K562 (cell line): ENCODE data around the gene DPF1. TPM values are rescaled to one million over a fixed set of nuclear protein-coding genes. Genes with fewer than 3 reads are reported as not detected.

Experiments used
- CBX1 ChIP-seq: sonication (generic); IDR thresholded peaks from 2 replicates; pipeline ENCODE4 v1.6.1; 2016; ENCODE audit warnings: antibody characterized with exemption, low read depth, mild to moderate bottlenecking
- CBX3 ChIP-seq, 2 experiments: IDR thresholded peaks; 1 replicate in 1 of 2; 2 replicates in 1 of 2; pipeline ENCODE4 v1.6.1; 2012; ENCODE audit warnings: inconsistent platforms in 2 of 2, low read length in 2 of 2, borderline replicate concordance in 1 of 2, control low read depth in 1 of 2
- CBX5 ChIP-seq: IDR thresholded peaks from 2 replicates; pipeline ENCODE4 v1.6.1; 2014; ENCODE audit warnings: low read depth, borderline replicate concordance
- CCNT2 ChIP-seq: IDR thresholded peaks from 2 replicates; pipeline ENCODE4 v1.6.1; 2011; ENCODE audit warnings: borderline replicate concordance, low read depth, mild to moderate bottlenecking, moderate library complexity, mixed read lengths, low read length; ENCODE audit not compliant: insufficient read length; ENCODE audit errors: extremely low read depth
- ELK3 ChIP-seq: fragments of 450-650 bp; formaldehyde crosslinking; IDR thresholded peaks from 2 replicates; pipeline ENCODE4 v1.4.0; 2020; ENCODE audit warnings: mild to moderate bottlenecking
- EWSR1 ChIP-seq: fragments of 450-650 bp; IDR thresholded peaks from 2 replicates; pipeline ENCODE4 v1.6.1; 2018; ENCODE audit warnings: borderline replicate concordance, mild to moderate bottlenecking, low read depth, moderate library complexity; ENCODE audit not compliant: partially characterized antibody
- GATAD2A ChIP-seq: fragments of 450-650 bp; IDR thresholded peaks from 2 replicates; pipeline ENCODE4 v1.6.1; 2017
- HCFC1 ChIP-seq: IDR thresholded peaks from 2 replicates; pipeline ENCODE4 v1.6.1; 2012; ENCODE audit warnings: low read depth, low read length, improper control_type of control experiment
- HES1 ChIP-seq: fragments of 450-650 bp; IDR thresholded peaks from 2 replicates; pipeline ENCODE4 v1.6.1; 2016; ENCODE audit warnings: low read depth, mild to moderate bottlenecking, moderate library complexity
- HSF4 ChIP-seq: fragments of 250-450 bp; sonication (Bioruptor Pico); IDR thresholded peaks from 2 replicates; pipeline ENCODE4 v2.1.2; 2022; ENCODE audit warnings: mild to moderate bottlenecking, moderate library complexity, borderline replicate concordance
- MEIS2 ChIP-seq: fragments of 450-650 bp; IDR thresholded peaks from 2 replicates; pipeline ENCODE4 v1.6.1; 2014; ENCODE audit warnings: mild to moderate bottlenecking; ENCODE audit not compliant: partially characterized antibody
- MTA3 ChIP-seq: fragments of 450-650 bp; formaldehyde crosslinking; IDR thresholded peaks from 2 replicates; pipeline ENCODE4 v1.6.1; 2017; ENCODE audit warnings: mild to moderate bottlenecking, borderline replicate concordance
- NCOA2 ChIP-seq, 2 experiments: fragments of 450-650 bp; IDR thresholded peaks; 2 replicates each; pipeline ENCODE4 v1.6.1; 2018; ENCODE audit warnings: mild to moderate bottlenecking in 2 of 2, moderate library complexity in 1 of 2; ENCODE audit not compliant: partially characterized antibody in 2 of 2
- SMARCA4 ChIP-seq: fragments of 450-650 bp; IDR thresholded peaks from 2 replicates; pipeline ENCODE4 v1.6.1; 2016
- TRIM28 ChIP-seq: fragments of 450-650 bp; IDR thresholded peaks from 2 replicates; pipeline ENCODE4 v1.6.1; 2017
- USF2 ChIP-seq: sonication (generic); formaldehyde crosslinking; IDR thresholded peaks from 2 replicates; pipeline ENCODE4 v1.5.0; 2020; ENCODE audit warnings: missing genetic modification reagents
- YY1 ChIP-seq, 3 experiments: IDR thresholded peaks; 2 replicates each; pipeline ENCODE4 v1.6.1; 2011; ENCODE audit warnings: low read length in 2 of 3, mild to moderate bottlenecking in 2 of 3, moderate library complexity in 2 of 3, borderline replicate concordance in 1 of 3, control low read depth in 1 of 3, low read depth in 1 of 3; ENCODE audit not compliant: insufficient read depth in 3 of 3, insufficient replicate concordance in 2 of 3, control insufficient read depth in 1 of 3, insufficient read length in 1 of 3; ENCODE audit errors: extremely low read depth in 1 of 3
- ZBTB9 ChIP-seq: fragments of 450-650 bp; formaldehyde crosslinking; IDR thresholded peaks from 2 replicates; pipeline ENCODE4 v1.4.0; 2020; ENCODE audit warnings: mild to moderate bottlenecking, moderate library complexity
- ZNF143 ChIP-seq: sonication (generic); formaldehyde crosslinking; IDR thresholded peaks from 2 replicates; pipeline ENCODE4 v1.9.0; 2022; ENCODE audit warnings: mild to moderate bottlenecking, missing genetic modification reagents
- ZNF311 ChIP-seq: fragments of 250-450 bp; sonication (Bioruptor Pico); IDR thresholded peaks from 2 replicates; pipeline ENCODE4 v1.4.0; 2020; ENCODE audit warnings: mild to moderate bottlenecking, moderate library complexity
- ZNF316 ChIP-seq: fragments of 450-650 bp; IDR thresholded peaks from 2 replicates; pipeline ENCODE4 v1.6.1; 2016
- polyA plus RNA-seq, 8 experiments: library from polyadenylated mRNA; depleted of rRNA in 4 of 8; stranded (reverse) in 5 of 8; unstranded in 3 of 8; fragments of >200 nt; fragmentation: Nextera tagmentation in 2 of 8; fragmentation: Illumina TruSeq in 1 of 8; extraction: Ambion mirVana in 2 of 8; extraction: Trizol in 1 of 8; gene quantifications; 2 replicates each; pipeline versions ENCODE4 v1.2.1 to v1.2.3, GENCODE V29; 2011 to 2014; ENCODE audit warnings: inconsistent platforms in 1 of 8, missing spikeins in 1 of 8
- total RNA-seq, 7 experiments: library from RNA; depleted of rRNA in 6 of 7; stranded (reverse); fragments of >200 nt in 6 of 7; fragmentation: Illumina TruSeq in 2 of 7; extraction: Trizol in 2 of 7; gene quantifications; 2 replicates each; pipeline versions ENCODE4 v1.2.1 to v1.2.3, GENCODE V29; 2011 to 2021; ENCODE audit warnings: low replicate concordance in 1 of 7
- TF ChIP-seq, protein P1 (sequence below): sonication (generic); formaldehyde crosslinking; IDR thresholded peaks from 2 replicates; pipeline ENCODE4 v1.9.0; 2022; ENCODE audit warnings: mild to moderate bottlenecking, missing genetic modification reagents
- TF ChIP-seq, protein P2 (sequence below): fragments of 250-450 bp; sonication (Bioruptor Pico); IDR thresholded peaks from 2 replicates; pipeline ENCODE4 v1.4.0; 2020; ENCODE audit warnings: borderline replicate concordance

Gene DPF1
- total and polyA plus RNA-seq, 9 of the 15 experiments (the other 6 are each of a cell fraction or from before 2014, with no cell fraction given), result 0.10 to 5.7 (median 3.1) TPM

- TF ChIP-seq HSF4 (CRISPR knock-in tag), result no peak
- TF ChIP-seq NCOA2 (IDR thresholded peaks at IDR 0.05; ENCODE audit: partially characterized antibody in 2 of 2), result no peak
- 0 out of 2 replicates have a peak, but pooled peaks have one; percentile 21 for TF ChIP-seq CBX1
- no peak for TF ChIP-seq ZNF311 (CRISPR knock-in tag)
- TF ChIP-seq TRIM28, result peak; percentile 98
- TF ChIP-seq GATAD2A, result no peak
- TF ChIP-seq, protein P1, sequence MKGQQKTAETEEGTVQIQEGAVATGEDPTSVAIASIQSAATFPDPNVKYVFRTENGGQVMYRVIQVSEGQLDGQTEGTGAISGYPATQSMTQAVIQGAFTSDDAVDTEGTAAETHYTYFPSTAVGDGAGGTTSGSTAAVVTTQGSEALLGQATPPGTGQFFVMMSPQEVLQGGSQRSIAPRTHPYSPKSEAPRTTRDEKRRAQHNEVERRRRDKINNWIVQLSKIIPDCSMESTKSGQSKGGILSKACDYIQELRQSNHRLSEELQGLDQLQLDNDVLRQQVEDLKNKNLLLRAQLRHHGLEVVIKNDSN (CRISPR knock-in tag), result 0 out of 2 replicates have a peak, but pooled peaks have one; percentile 16
- TF ChIP-seq CBX3 (IDR thresholded peaks at IDR 0.05; ENCODE audit: borderline replicate concordance in 1 of 2, low read length in 2 of 2), result peak in 1 of 2 experiments; percentile 95; a peak in 2 of 3 replicates
- peak; percentile 81 for TF ChIP-seq CBX5
- TF ChIP-seq MEIS2, result peak; percentile 12
- TF ChIP-seq ELK3 (CRISPR knock-in tag), result no peak
- no peak for TF ChIP-seq HES1
- no peak for TF ChIP-seq EWSR1
- TF ChIP-seq ZNF143 (CRISPR knock-in tag), result peak; percentile 48; the same call in 1 of the 2 replicates
- TF ChIP-seq, protein P2, sequence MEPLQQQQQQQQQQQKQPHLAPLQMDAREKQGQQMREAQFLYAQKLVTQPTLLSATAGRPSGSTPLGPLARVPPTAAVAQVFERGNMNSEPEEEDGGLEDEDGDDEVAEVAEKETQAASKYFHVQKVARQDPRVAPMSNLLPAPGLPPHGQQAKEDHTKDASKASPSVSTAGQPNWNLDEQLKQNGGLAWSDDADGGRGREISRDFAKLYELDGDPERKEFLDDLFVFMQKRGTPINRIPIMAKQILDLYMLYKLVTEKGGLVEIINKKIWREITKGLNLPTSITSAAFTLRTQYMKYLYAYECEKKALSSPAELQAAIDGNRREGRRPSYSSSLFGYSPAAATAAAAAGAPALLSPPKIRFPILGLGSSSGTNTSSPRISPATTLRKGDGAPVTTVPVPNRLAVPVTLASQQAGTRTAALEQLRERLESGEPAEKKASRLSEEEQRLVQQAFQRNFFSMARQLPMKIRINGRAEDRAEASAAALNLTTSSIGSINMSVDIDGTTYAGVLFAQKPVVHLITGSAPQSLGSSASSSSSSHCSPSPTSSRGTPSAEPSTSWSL, result no peak
- peak; percentile 36; the same call in 1 of the 2 replicates for TF ChIP-seq MTA3
- no peak for TF ChIP-seq ZBTB9 (CRISPR knock-in tag)
- TF ChIP-seq CCNT2, result no peak
- TF ChIP-seq YY1 (IDR thresholded peaks at IDR 0.05; ENCODE audit: borderline replicate concordance in 1 of 3, control insufficient read depth in 1 of 3, extremely low read depth in 1 of 3, insufficient read depth in 3 of 3, insufficient read length in 1 of 3, insufficient replicate concordance in 2 of 3, low read depth in 1 of 3, low read length in 2 of 3), result no peak
- peak; percentile 25; the same call in 1 of the 2 replicates for TF ChIP-seq ZNF316
- no peak for TF ChIP-seq SMARCA4
- TF ChIP-seq USF2 (CRISPR knock-in tag), result peak; percentile 55
- TF ChIP-seq HCFC1, result 0 out of 2 replicates have a peak, but pooled peaks have one; percentile 34
Measured at GRCh38 chr19:38162632-38163031, 61.4 kb downstream of the DPF1 start (continued).
